ENCODE results near the gene KLRK1.
"Not testable (repeated sequence)": the region's sequence is repeated elsewhere in the genome, so short reads cannot be mapped to it uniquely, and the experiment has no call there.

DNA sequence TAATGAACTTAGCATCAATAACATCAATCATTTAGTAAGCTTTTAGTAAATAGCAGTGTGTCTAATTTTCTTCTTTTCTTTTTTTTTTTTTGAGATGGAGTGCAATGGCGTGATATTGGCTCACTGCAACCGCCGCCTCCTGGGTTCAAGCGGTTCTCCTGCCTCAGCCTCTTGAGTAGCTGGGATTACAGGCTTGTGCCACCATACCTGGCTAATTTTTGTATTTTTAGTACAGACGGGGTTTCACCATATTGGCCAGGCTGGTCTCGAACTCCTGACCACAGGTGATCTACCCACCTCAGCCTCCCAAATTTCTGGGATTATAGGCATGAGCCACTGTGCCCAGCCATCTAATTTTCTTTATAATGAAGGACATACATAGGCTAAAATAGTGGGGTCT lies 2.3 kb downstream of the KLRK1 start:
- TF ChIP-seq, protein P1, sequence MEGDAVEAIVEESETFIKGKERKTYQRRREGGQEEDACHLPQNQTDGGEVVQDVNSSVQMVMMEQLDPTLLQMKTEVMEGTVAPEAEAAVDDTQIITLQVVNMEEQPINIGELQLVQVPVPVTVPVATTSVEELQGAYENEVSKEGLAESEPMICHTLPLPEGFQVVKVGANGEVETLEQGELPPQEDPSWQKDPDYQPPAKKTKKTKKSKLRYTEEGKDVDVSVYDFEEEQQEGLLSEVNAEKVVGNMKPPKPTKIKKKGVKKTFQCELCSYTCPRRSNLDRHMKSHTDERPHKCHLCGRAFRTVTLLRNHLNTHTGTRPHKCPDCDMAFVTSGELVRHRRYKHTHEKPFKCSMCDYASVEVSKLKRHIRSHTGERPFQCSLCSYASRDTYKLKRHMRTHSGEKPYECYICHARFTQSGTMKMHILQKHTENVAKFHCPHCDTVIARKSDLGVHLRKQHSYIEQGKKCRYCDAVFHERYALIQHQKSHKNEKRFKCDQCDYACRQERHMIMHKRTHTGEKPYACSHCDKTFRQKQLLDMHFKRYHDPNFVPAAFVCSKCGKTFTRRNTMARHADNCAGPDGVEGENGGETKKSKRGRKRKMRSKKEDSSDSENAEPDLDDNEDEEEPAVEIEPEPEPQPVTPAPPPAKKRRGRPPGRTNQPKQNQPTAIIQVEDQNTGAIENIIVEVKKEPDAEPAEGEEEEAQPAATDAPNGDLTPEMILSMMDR (IDR thresholded peaks at IDR 0.05) = not testable (repeated sequence)
- TF ChIP-seq EZH2 (IDR thresholded peaks at IDR 0.05; ENCODE audit: borderline replicate concordance, insufficient read depth, low read depth, low read length, poor library complexity, severe bottlenecking) = not testable (repeated sequence)
